ENCODE measurements around the gene FYCO1.

- TF ChIP-seq SUZ12 (IDR thresholded peaks at IDR 0.05) (no peak), ELF4 (IDR thresholded peaks at IDR 0.05) (no peak), CTBP1 (IDR thresholded peaks at IDR 0.05; ENCODE audit: borderline replicate concordance) (no peak), LEF1 (IDR thresholded peaks at IDR 0.05; ENCODE audit: borderline replicate concordance) (no peak), FOXM1 (IDR thresholded peaks at IDR 0.05; ENCODE audit: borderline replicate concordance) (no peak), FOXK2 (IDR thresholded peaks at IDR 0.05) (no peak), HDGF (IDR thresholded peaks at IDR 0.05; ENCODE audit: borderline replicate concordance) (no peak), NFRKB (IDR thresholded peaks at IDR 0.05) (no peak), BHLHE40 (IDR thresholded peaks at IDR 0.05; ENCODE audit: borderline replicate concordance) (no peak), SP1 (IDR thresholded peaks at IDR 0.05) (no peak)
These were observed 87.6 kb downstream of the FYCO1 start for GRCh38 chr3:45907769-45908705.
